HEK293 (cell line): ENCODE measurements around the gene RNF181.

Experiments
- CTCF ChIA-PET: fragments of 350-600 bp; formaldehyde crosslinking; extraction: SDS; loops from one replicate; lab custom pipeline; 2021; ENCODE audit warnings: antibody characterized with exemption; lab: Yijun Ruan, JAX
- POLR2A ChIA-PET: fragments of 300-600 bp; formaldehyde crosslinking; extraction: SDS; loops from one replicate; lab custom pipeline; 2020; ENCODE audit warnings: antibody characterized with exemption, inconsistent platforms; lab: Yijun Ruan, JAX
- H3K27ac ChIP-seq: fragments of 200-500 bp; sonication (Bioruptor generic); 2 replicates; pipeline ENCODE4 v1.5.1; 2014; ENCODE audit warnings: low read depth, low read length, control low read depth, inconsistent platforms; ENCODE audit errors: extremely low read depth
- H3K36me3 ChIP-seq, 2 experiments: fragments of 200-500 bp in 1 of 2; sonication (Bioruptor generic) in 1 of 2; 1 replicate in 1 of 2; 2 replicates in 1 of 2; pipeline ENCODE4 v1.5.1; 2014 to 2017; ENCODE audit warnings: inconsistent platforms in 2 of 2, low read length in 2 of 2; ENCODE audit not compliant: control insufficient read depth in 2 of 2, insufficient read depth in 1 of 2
- H3K4me1 ChIP-seq: fragments of 200-500 bp; sonication (Bioruptor generic); 2 replicates; pipeline ENCODE4 v1.5.1; 2014; ENCODE audit warnings: mild to moderate bottlenecking, low read length, inconsistent platforms; ENCODE audit not compliant: control insufficient read depth, insufficient read depth
- H3K4me3 ChIP-seq: 2 replicates; pipeline ENCODE4 v1.5.1; 2011; ENCODE audit warnings: low read depth, mild to moderate bottlenecking, control low read depth, low read length, moderate library complexity
- H3K9me3 ChIP-seq: fragments of 200-500 bp; sonication (Bioruptor generic); 2 replicates; pipeline ENCODE4 v1.5.1; 2014; ENCODE audit warnings: low read depth, low read length, inconsistent platforms; ENCODE audit not compliant: control insufficient read depth, insufficient read depth
- HOXC10 ChIP-seq: sonication (generic); formaldehyde crosslinking; IDR thresholded peaks from 2 replicates; pipeline ENCODE4 v1.8.1; 2023; ENCODE audit warnings: mild to moderate bottlenecking, missing genetic modification reagents
- KLF1 ChIP-seq: fragments of 450-650 bp; formaldehyde crosslinking; IDR thresholded peaks from 2 replicates; pipeline ENCODE4 v1.5.1; 2016; ENCODE audit warnings: missing biosample characterization, missing genetic modification characterization
- PBX3 ChIP-seq: sonication (generic); formaldehyde crosslinking; IDR thresholded peaks from 2 replicates; pipeline ENCODE4 v1.8.1; 2022; ENCODE audit warnings: mild to moderate bottlenecking, moderate library complexity, missing genetic modification reagents
- ZEB2 ChIP-seq: fragments of 450-650 bp; formaldehyde crosslinking; IDR thresholded peaks from 2 replicates; pipeline ENCODE4 v1.5.1; 2016; ENCODE audit warnings: missing biosample characterization, missing genetic modification characterization
- ZFHX2 ChIP-seq: fragments of 450-650 bp; formaldehyde crosslinking; conservative IDR thresholded peaks from 2 replicates; pipeline ENCODE4 v1.5.1; 2016; ENCODE audit warnings: missing biosample characterization, missing genetic modification characterization
- ZNF133 ChIP-seq: fragments of 450-650 bp; formaldehyde crosslinking; IDR thresholded peaks from 2 replicates; pipeline ENCODE4 v1.5.1; 2016; ENCODE audit warnings: missing biosample characterization, missing genetic modification characterization
- ZNF169 ChIP-seq: fragments of 450-650 bp; formaldehyde crosslinking; IDR thresholded peaks from 2 replicates; pipeline ENCODE4 v1.5.1; 2016; ENCODE audit warnings: missing biosample characterization, missing genetic modification characterization
- ZNF175 ChIP-seq: fragments of 450-650 bp; formaldehyde crosslinking; IDR thresholded peaks from 2 replicates; pipeline ENCODE4 v1.5.1; 2016; ENCODE audit warnings: missing biosample characterization, missing genetic modification characterization
- ZNF341 ChIP-seq: fragments of 450-650 bp; formaldehyde crosslinking; IDR thresholded peaks from 2 replicates; pipeline ENCODE4; 2016; ENCODE audit warnings: low read depth, missing biosample characterization, missing genetic modification characterization
- ZNF350 ChIP-seq: fragments of 450-650 bp; formaldehyde crosslinking; IDR thresholded peaks from 2 replicates; pipeline ENCODE4 v1.5.0; 2017; ENCODE audit warnings: missing biosample characterization, mild to moderate bottlenecking, missing genetic modification characterization
- ZNF354C ChIP-seq: fragments of 450-650 bp; formaldehyde crosslinking; IDR thresholded peaks from 2 replicates; pipeline ENCODE4 v1.5.1; 2016; ENCODE audit warnings: missing biosample characterization, missing genetic modification characterization, low read depth, borderline replicate concordance
- ZNF366 ChIP-seq: fragments of 450-650 bp; formaldehyde crosslinking; conservative IDR thresholded peaks from 2 replicates; pipeline ENCODE4 v1.5.1; 2016; ENCODE audit warnings: missing biosample characterization, missing genetic modification characterization
- ZNF426 ChIP-seq: fragments of 450-650 bp; formaldehyde crosslinking; IDR thresholded peaks from 2 replicates; pipeline ENCODE4 v1.5.1; 2017; ENCODE audit warnings: missing biosample characterization, missing genetic modification characterization, mild to moderate bottlenecking, inconsistent platforms, moderate library complexity
- ZNF544 ChIP-seq: fragments of 450-650 bp; formaldehyde crosslinking; IDR thresholded peaks from 2 replicates; pipeline ENCODE4 v1.5.0; 2017; ENCODE audit warnings: missing biosample characterization, missing genetic modification characterization
- ZNF580 ChIP-seq: fragments of 450-650 bp; formaldehyde crosslinking; IDR thresholded peaks from 2 replicates; pipeline ENCODE4 v1.5.1; 2016; ENCODE audit warnings: missing biosample characterization, missing genetic modification characterization
- ZNF623 ChIP-seq: fragments of 450-650 bp; formaldehyde crosslinking; IDR thresholded peaks from 2 replicates; pipeline ENCODE4 v1.5.1; 2016; ENCODE audit warnings: missing biosample characterization, missing genetic modification characterization
- ZNF645 ChIP-seq: fragments of 450-650 bp; formaldehyde crosslinking; IDR thresholded peaks from 2 replicates; pipeline ENCODE4; 2016; ENCODE audit warnings: missing biosample characterization, missing genetic modification characterization
- ZNF654 ChIP-seq: fragments of 450-650 bp; formaldehyde crosslinking; IDR thresholded peaks from 2 replicates; pipeline ENCODE4 v1.5.1; 2016; ENCODE audit warnings: low read depth, missing biosample characterization, missing genetic modification characterization
- ZNF670 ChIP-seq: fragments of 450-650 bp; formaldehyde crosslinking; IDR thresholded peaks from 2 replicates; pipeline ENCODE4 v1.5.1; 2016; ENCODE audit warnings: missing biosample characterization, missing genetic modification characterization, low read depth
- ZNF692 ChIP-seq: fragments of 450-650 bp; formaldehyde crosslinking; IDR thresholded peaks from 2 replicates; pipeline ENCODE4 v1.5.1; 2016; ENCODE audit warnings: missing biosample characterization, missing genetic modification characterization
- ZNF768 ChIP-seq: fragments of 450-650 bp; formaldehyde crosslinking; IDR thresholded peaks from 2 replicates; pipeline ENCODE4 v1.5.1; 2018; ENCODE audit warnings: missing biosample characterization, mild to moderate bottlenecking, missing genetic modification characterization
- ZNF777 ChIP-seq: fragments of 450-650 bp; formaldehyde crosslinking; IDR thresholded peaks from 2 replicates; pipeline ENCODE4 v1.5.1; 2017; ENCODE audit warnings: missing biosample characterization, missing genetic modification characterization, borderline replicate concordance
- ZSCAN4 ChIP-seq: fragments of 450-650 bp; formaldehyde crosslinking; IDR thresholded peaks from 2 replicates; pipeline ENCODE4 v1.5.1; 2017; ENCODE audit warnings: missing biosample characterization, missing genetic modification characterization
- TF ChIP-seq, protein P1 (sequence below): fragments of 450-650 bp; formaldehyde crosslinking; IDR thresholded peaks from 2 replicates; pipeline ENCODE4 v1.5.1; 2016; ENCODE audit warnings: missing biosample characterization, missing genetic modification characterization
- TF ChIP-seq, protein P2 (sequence below): fragments of 450-650 bp; formaldehyde crosslinking; IDR thresholded peaks from 2 replicates; pipeline ENCODE4 v1.5.1; 2017; ENCODE audit warnings: missing biosample characterization, missing genetic modification characterization

The RNF181 gene

DNA sequence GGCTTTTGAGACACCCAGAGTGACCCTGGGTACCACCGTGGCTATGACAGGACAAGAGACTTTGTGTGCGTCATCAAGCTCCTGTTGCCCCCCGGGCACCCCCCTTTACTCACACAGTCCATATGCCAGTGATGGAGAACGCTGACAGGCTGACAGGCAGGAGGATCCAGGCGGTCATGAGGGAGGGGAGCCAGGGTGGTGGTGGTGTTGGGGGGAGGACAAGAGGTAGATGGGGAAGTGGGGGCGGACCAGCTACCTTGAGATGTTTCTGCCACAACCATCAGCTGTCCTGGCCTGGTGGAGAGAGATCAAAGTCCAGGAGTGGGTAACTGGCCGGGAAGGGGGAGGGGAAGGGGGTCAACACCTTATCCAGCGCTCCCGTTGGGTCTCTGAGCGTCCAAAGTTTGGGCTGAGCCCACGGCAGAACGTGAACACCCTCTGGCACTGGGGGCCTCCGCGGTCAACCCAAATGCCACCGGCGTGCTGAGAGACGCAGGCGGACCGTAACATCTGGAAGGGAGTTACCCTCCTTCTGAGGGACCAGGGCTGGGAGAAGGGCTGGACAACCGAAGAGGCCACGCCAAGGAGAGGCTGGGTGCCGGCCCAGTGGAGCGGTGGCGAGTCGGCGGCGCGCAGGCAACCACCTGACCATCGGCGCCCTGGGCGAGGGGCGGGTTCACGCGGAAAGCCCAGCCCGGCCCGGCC lies 6.4 kb downstream of the RNF181 start (continued):
- TF ChIP-seq ZNF580 (tag by site-specific recombination) (no peak), ZNF544 (tag by site-specific recombination) (no peak), ZNF777 (no peak), ZNF670 (tag by site-specific recombination) (no peak)

DNA sequence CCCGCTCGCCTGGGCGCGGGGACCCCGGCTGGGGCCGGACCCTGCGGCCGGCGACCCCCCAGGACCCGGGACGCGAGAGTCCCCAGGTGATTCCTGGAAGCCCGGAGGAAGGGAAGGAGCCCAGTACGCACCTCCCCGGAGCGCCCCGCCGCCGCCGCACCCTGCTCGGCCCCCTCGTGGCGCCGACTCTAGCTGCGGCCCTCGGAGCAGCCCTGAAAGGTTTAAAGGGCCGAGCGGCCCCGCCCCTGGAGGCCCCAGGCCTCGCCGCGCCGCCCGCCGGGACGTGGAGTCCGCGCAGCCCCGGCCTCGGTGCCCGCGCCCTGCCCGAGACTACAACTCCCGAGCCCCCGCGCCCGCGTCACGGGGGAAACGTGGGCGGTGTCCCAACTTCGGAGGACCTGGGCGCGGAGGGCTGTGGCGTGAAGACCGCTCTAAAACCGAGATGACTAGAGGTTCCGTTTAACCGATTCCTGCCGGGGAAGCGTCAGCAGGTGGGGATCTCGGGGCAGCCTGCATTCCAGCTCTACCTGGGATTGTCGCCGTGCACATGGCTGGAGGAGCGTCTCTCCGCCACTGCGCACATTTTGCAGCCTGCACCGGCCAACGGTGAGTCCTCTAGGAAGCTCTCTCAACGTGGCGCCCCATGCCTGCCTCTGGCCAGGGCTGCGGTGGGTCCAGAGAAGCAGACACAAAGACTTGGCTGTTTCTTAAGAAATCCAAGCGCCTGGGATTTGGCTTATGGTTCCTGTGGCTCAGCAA lies 7.1 kb downstream of the RNF181 start, which contains the start of gene TMEM150A:
TMEM150A (minus strand) TSS at position 223 of the 759 bp plus-strand sequence. CDS start 750 bp downstream, outside the sequence.
- no peaks in the 10 kb centered on the region for H3K9me3 ChIP-seq
- H3K36me3 ChIP-seq = peaks cover 7 to 31% of the 10 kb centered on the region in 2 experiments
- peak within 1 kb of the TSS; percentile 51; the same call in 1 of the 2 replicates for H3K27ac ChIP-seq
- CTCF ChIA-PET = interaction anchor here (1.2 kb wide), 1 partner anchor 183 kb away, joined by 7 read pairs; no protein-coding TSS in a partner anchor
- peak within 1 kb of the TSS; percentile 73 for H3K4me3 ChIP-seq
- H3K4me1 ChIP-seq = peaks cover 9% of the 10 kb centered on the region
- POLR2A ChIA-PET = interaction anchor here (0.5 to 4.7 kb wide), 10 partner anchors 9 to 63 kb away, joined by 3 to 31 read pairs (median 4); partner anchors contain the start of genes C2orf68, MAT2A, USP39 and VAMP8
- TF ChIP-seq ZNF670 (tag by site-specific recombination) = no peak
- no peak for TF ChIP-seq HOXC10 (CRISPR knock-in tag)
- peak; percentile 36; the same call in 1 of the 2 replicates for TF ChIP-seq ZEB2 (tag by site-specific recombination)
- no peak for TF ChIP-seq ZNF354C
- TF ChIP-seq ZNF654 (tag by site-specific recombination) = no peak
- TF ChIP-seq ZNF645 (tag by site-specific recombination) = no peak
- TF ChIP-seq, protein P1, sequence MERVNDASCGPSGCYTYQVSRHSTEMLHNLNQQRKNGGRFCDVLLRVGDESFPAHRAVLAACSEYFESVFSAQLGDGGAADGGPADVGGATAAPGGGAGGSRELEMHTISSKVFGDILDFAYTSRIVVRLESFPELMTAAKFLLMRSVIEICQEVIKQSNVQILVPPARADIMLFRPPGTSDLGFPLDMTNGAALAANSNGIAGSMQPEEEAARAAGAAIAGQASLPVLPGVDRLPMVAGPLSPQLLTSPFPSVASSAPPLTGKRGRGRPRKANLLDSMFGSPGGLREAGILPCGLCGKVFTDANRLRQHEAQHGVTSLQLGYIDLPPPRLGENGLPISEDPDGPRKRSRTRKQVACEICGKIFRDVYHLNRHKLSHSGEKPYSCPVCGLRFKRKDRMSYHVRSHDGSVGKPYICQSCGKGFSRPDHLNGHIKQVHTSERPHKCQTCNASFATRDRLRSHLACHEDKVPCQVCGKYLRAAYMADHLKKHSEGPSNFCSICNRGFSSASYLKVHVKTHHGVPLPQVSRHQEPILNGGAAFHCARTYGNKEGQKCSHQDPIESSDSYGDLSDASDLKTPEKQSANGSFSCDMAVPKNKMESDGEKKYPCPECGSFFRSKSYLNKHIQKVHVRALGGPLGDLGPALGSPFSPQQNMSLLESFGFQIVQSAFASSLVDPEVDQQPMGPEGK = no peak
- peak; percentile 80 for TF ChIP-seq ZFHX2
- peak; percentile 59 for TF ChIP-seq KLF1 (tag by site-specific recombination)
- no peak for TF ChIP-seq ZNF169 (tag by site-specific recombination)
- TF ChIP-seq, protein P2, sequence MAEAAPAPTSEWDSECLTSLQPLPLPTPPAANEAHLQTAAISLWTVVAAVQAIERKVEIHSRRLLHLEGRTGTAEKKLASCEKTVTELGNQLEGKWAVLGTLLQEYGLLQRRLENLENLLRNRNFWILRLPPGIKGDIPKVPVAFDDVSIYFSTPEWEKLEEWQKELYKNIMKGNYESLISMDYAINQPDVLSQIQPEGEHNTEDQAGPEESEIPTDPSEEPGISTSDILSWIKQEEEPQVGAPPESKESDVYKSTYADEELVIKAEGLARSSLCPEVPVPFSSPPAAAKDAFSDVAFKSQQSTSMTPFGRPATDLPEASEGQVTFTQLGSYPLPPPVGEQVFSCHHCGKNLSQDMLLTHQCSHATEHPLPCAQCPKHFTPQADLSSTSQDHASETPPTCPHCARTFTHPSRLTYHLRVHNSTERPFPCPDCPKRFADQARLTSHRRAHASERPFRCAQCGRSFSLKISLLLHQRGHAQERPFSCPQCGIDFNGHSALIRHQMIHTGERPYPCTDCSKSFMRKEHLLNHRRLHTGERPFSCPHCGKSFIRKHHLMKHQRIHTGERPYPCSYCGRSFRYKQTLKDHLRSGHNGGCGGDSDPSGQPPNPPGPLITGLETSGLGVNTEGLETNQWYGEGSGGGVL (tag by site-specific recombination) = no peak
- no peak for TF ChIP-seq ZSCAN4 (tag by site-specific recombination)
- peak; percentile 68; the same call in 1 of the 2 replicates for TF ChIP-seq PBX3 (CRISPR knock-in tag)
- TF ChIP-seq ZNF350 (tag by site-specific recombination) = no peak
- TF ChIP-seq ZNF623 (tag by site-specific recombination) = no peak
- TF ChIP-seq ZNF768 = no peak
- TF ChIP-seq ZNF366 (tag by site-specific recombination) = no peak
- no peak for TF ChIP-seq ZNF426 (tag by site-specific recombination)
- no peak; the same call in 1 of the 2 replicates for TF ChIP-seq ZNF692 (tag by site-specific recombination)
- no peak for TF ChIP-seq ZNF175 (tag by site-specific recombination)
- no peak for TF ChIP-seq ZNF341
- TF ChIP-seq ZNF133 (tag by site-specific recombination) = no peak
